Kasumi-1 (cell line): ENCODE measurements around the gene CLDN3.
"Not testable (repeated sequence)": the region's sequence is repeated elsewhere in the genome, so short reads cannot be mapped to it uniquely, and the experiment has no call there.

Experiments
- DNase-seq, 2 experiments: peaks; one replicate each; lab custom pipeline; 2025; lab: John Stamatoyannopoulos, UW

Gene CLDN3

GRCh38 chr7:73736885-73737284 is 33.2 kb downstream of the CLDN3 start:
- no peak for DNase-seq

GRCh38 chr7:73735528-73735905 is 34.6 kb downstream of the CLDN3 start:
- DNase-seq: no peak

GRCh38 chr7:73734619-73735527 is 35.2 kb downstream of the CLDN3 start:
- DNase-seq: peak; percentile 95 to 96

GRCh38 chr7:73732397-73732796 is 37.7 kb downstream of the CLDN3 start:
- DNase-seq: no peak

- no peak for DNase-seq
Observed at GRCh38 chr7:73730485-73730884, 39.6 kb downstream of the CLDN3 start.

GRCh38 chr7:73728551-73728950 is 41.5 kb downstream of the CLDN3 start:
- no peak for DNase-seq

GRCh38 chr7:73727952-73728351 is 42.1 kb downstream of the CLDN3 start:
- no peak for DNase-seq

- no peak for DNase-seq
Observed at GRCh38 chr7:73726083-73726466, 44.0 kb downstream of the CLDN3 start.

GRCh38 chr7:73723813-73724212 is 46.3 kb downstream of the CLDN3 start:
- DNase-seq: no peak

GRCh38 chr7:73722785-73723184 is 47.3 kb downstream of the CLDN3 start:
- no peak for DNase-seq

GRCh38 chr7:73722182-73722581 is 47.9 kb downstream of the CLDN3 start:
- DNase-seq: not testable (repeated sequence)

GRCh38 chr7:73721377-73721817 is 48.7 kb downstream of the CLDN3 start:
- no peak for DNase-seq

GRCh38 chr7:73720443-73720842 is 49.6 kb downstream of the CLDN3 start:
- not testable (repeated sequence) for DNase-seq

GRCh38 chr7:73719806-73720169 is 50.3 kb downstream of the CLDN3 start:
- DNase-seq: no peak
